CD4-positive, CD25-positive, alpha-beta regulatory T cell (primary cell): ENCODE measurements around the gene QSOX1. TPM values are rescaled to one million over a fixed set of nuclear protein-coding genes. Genes with fewer than 3 reads are reported as not detected.

Experiments used
- ATAC-seq, 2 donors: fragments of 150-1000 bp; cut with Tn5 transposase; one replicate each; pipeline ENCODE4 v1.10.0; 2021; ENCODE audit warnings: low read depth in 2 of 2, moderate number of reproducible peaks in 2 of 2, moderate library complexity in 1 of 2
- DNase-seq, 3 donors: peaks; one replicate each; pipeline versions ENCODE4 v3.0.0 to v3.0.0-alpha.2; 2012 to 2022; ENCODE audit warnings: mixed read lengths in 1 of 3
- H3K27ac ChIP-seq: one replicate; pipeline ENCODE4 v1.7.0; 2013; ENCODE audit warnings: mild to moderate bottlenecking, low read length; ENCODE audit not compliant: insufficient read depth, poor library complexity, severe bottlenecking
- H3K27me3 ChIP-seq: one replicate; pipeline ENCODE4 v1.7.0; 2013; ENCODE audit warnings: low read length; ENCODE audit not compliant: control insufficient read depth, insufficient read depth
- H3K36me3 ChIP-seq: one replicate; pipeline ENCODE4 v1.7.0; 2013; ENCODE audit warnings: mild to moderate bottlenecking, low read length, moderate library complexity; ENCODE audit not compliant: control insufficient read depth, insufficient read depth
- H3K4me1 ChIP-seq: 2 replicates; pipeline ENCODE4 v1.7.0; 2013; ENCODE audit warnings: mild to moderate bottlenecking, low read length; ENCODE audit not compliant: insufficient read depth, control insufficient read depth, poor library complexity, severe bottlenecking
- H3K4me3 ChIP-seq: one replicate; pipeline ENCODE4 v1.7.0; 2013; ENCODE audit warnings: low read depth, mild to moderate bottlenecking, low read length, moderate library complexity
- H3K9me3 ChIP-seq, 2 experiments: 1 replicate in 1 of 2; 2 replicates in 1 of 2; pipeline ENCODE4 v1.7.0; 2013; ENCODE audit warnings: low read length in 2 of 2, mild to moderate bottlenecking in 1 of 2, moderate library complexity in 1 of 2; ENCODE audit not compliant: control insufficient read depth in 2 of 2
- H3K27ac Mint-ChIP-seq, 3 donors: one replicate each; pipeline ENCODE4 v1.8.0; 2020 to 2022; ENCODE audit warnings: mild to moderate bottlenecking in 3 of 3, mixed read lengths in 3 of 3, moderate library complexity in 2 of 3
- H3K27me3 Mint-ChIP-seq: one replicate; pipeline ENCODE4 v1.8.0; 2022; ENCODE audit warnings: mild to moderate bottlenecking, mixed read lengths
- H3K36me3 Mint-ChIP-seq: one replicate; pipeline ENCODE4 v1.8.0; 2020; ENCODE audit warnings: mixed read lengths
- H3K4me1 Mint-ChIP-seq, 4 donors: one replicate each; pipeline ENCODE4 v1.8.0; 2020 to 2022; ENCODE audit warnings: mixed read lengths in 4 of 4, mild to moderate bottlenecking in 1 of 4
- H3K4me3 Mint-ChIP-seq, 4 donors: one replicate each; pipeline ENCODE4 v1.8.0; 2020 to 2022; ENCODE audit warnings: mild to moderate bottlenecking in 4 of 4, mixed read lengths in 4 of 4, moderate library complexity in 3 of 4
- H3K9me3 Mint-ChIP-seq, 7 donors: one replicate each; pipeline ENCODE4 v1.8.0; 2020 to 2022; ENCODE audit warnings: mixed read lengths in 7 of 7, mild to moderate bottlenecking in 3 of 7, moderate library complexity in 2 of 7
- polyA plus RNA-seq, 4 donors: library from polyadenylated mRNA; unstranded; fragments of 300-500 nt; fragmentation: Illumina TruSeq; gene quantifications; one replicate each; pipeline ENCODE4 v1.2.3, GENCODE V29; 2021
- total RNA-seq: library from RNA; stranded (reverse); gene quantifications from one replicate; pipeline ENCODE4 v1.2.3, GENCODE V29; 2022

Gene QSOX1
- total and polyA plus RNA-seq, 5 donors from 2014 or later: 8.4 to 19.9 (median 10.7) TPM

- Histone ChIP-seq H3K27me3 (no peaks in the 10 kb centered on the region), H3K9me3 (no peaks in the 10 kb centered on the region), H3K27ac (no peak overlapping the region), H3K36me3 (no peaks in the 10 kb centered on the region), H3K4me3 (no peak overlapping the region), H3K4me1 (no peaks in the 10 kb centered on the region)
- H3K4me1 Mint-ChIP-seq: peaks cover 0 to 5% (median 2%) of the 10 kb centered on the region in 4 donors
- ATAC-seq (no peak), DNase-seq (no peak)
- no peaks in the 10 kb centered on the region for H3K9me3 Mint-ChIP-seq
- no peak overlapping the region for H3K27ac Mint-ChIP-seq
- no peaks in the 10 kb centered on the region for H3K36me3 Mint-ChIP-seq
- peaks cover 31% of the 10 kb centered on the region for H3K27me3 Mint-ChIP-seq
- no peak overlapping the region for H3K4me3 Mint-ChIP-seq
Observed at GRCh38 chr1:180249725-180250498, 95.2 kb downstream of the QSOX1 start.

DNA sequence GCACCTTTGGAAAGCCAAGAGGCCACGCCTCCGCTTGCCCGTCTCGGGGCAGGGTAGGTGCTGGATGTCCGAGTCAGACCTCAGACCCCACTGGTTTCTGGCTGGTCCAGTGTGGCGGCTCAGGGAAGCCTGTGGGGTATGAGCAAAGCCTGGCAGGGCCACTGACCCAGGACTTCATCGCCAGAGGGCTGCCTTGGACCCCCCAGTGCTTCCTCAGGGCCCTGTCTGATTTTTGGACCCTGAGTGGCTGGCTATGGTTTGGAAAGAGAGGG, 95.8 kb downstream of the QSOX1 start:
- peaks cover 26% of the 10 kb centered on the region for H3K27me3 Mint-ChIP-seq

DNA sequence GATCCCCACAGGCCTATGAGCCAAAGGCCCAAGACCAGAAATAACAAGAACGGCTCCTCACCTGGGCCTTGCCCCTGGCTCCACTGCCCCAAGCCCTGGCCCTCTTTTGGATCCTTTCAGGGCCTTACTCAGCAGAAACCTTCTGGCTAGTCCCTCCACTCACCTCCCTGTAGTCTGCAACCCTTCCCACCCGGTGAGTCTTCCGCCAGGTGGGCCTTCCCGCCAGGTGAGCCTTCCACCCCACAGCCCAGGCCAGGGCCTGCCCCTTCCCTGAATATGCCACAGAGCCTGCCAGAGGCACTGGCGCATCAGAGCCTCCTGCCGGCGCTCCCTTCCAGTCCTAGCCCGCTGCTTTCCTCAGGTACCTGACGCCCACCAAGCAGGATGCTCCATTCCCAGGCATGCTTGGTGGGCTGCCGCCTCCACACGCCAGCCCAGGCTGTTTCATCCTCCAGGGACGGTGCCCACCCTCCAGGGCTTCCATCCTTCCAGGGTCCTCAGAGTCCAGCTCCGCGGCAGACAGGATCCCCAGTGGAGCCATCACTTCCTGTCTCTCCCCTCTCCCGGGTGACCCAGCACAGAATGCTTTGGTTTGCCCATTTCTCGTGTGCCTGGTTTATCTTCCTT, 96.3 kb downstream of the QSOX1 start:
- Mint-ChIP-seq H3K27me3 (peaks cover 21% of the 10 kb centered on the region), H3K4me3 (no peak overlapping the region), H3K27ac (peak overlapping the region in 1 of 3 donors; percentile 43), H3K36me3 (no peaks in the 10 kb centered on the region), H3K4me1 (peaks cover 0 to 5% (median 2%) of the 10 kb centered on the region in 4 donors), H3K9me3 (no peaks in the 10 kb centered on the region)
- no peaks in the 10 kb centered on the region for H3K27me3 ChIP-seq
- no peaks in the 10 kb centered on the region for H3K4me1 ChIP-seq
- no peak for DNase-seq
- no peak overlapping the region for H3K4me3 ChIP-seq
- H3K9me3 ChIP-seq: no peaks in the 10 kb centered on the region
- ATAC-seq: no peak
- no peaks in the 10 kb centered on the region for H3K36me3 ChIP-seq
- no peak overlapping the region for H3K27ac ChIP-seq

More for the DNA sequence above, 95.8 kb downstream of the QSOX1 start:
- Histone ChIP-seq H3K9me3 (no peaks in the 10 kb centered on the region), H3K27me3 (no peaks in the 10 kb centered on the region), H3K36me3 (no peaks in the 10 kb centered on the region), H3K27ac (no peak overlapping the region), H3K4me1 (no peaks in the 10 kb centered on the region), H3K4me3 (no peak overlapping the region)
- Mint-ChIP-seq H3K4me1 (peaks cover 0 to 5% (median 2%) of the 10 kb centered on the region in 4 donors), H3K9me3 (no peaks in the 10 kb centered on the region), H3K27ac (no peak overlapping the region), H3K4me3 (no peak overlapping the region), H3K36me3 (no peaks in the 10 kb centered on the region)
- ATAC-seq (no peak), DNase-seq (no peak)

DNA sequence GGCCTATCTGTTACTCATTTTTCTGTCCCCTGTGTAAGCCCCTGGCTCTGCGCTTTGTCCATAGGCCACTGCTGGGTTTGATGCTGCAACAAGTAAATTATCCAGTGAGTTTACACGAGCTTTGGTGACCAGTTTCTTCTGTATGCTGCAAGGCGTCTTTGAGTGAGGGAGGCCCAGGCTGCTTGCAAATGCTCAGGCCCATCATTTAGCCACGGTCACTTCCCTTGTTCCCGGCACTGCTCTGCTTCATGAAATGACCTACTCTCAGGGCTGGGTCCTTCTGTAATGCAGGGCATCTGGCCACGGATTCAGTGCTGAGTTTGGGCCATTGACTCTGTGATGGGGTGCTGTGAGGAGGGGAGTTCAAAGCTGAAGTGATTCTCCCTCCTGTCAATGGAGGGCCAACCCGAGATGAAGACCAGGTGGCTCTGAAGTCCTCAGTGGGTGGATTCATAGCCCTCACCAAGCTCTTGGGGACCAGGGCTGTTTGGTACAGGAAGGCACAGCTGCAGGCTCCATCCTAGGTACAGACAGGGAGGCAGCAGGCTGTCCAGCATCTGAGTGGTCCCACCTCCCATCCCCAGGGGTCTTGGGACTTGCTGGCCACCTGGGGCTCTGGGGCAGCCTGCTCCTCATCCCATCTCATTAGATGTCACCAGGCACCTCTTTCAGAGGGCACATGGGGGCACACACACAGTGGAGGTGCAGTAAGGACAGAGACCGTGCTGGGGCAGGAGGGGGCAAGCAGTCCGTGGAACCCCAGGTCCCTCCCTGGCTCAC, 97.0 kb downstream of the QSOX1 start:
- Histone ChIP-seq H3K9me3 (no peaks in the 10 kb centered on the region), H3K4me3 (no peak overlapping the region), H3K27ac (no peak overlapping the region), H3K36me3 (no peaks in the 10 kb centered on the region), H3K27me3 (no peaks in the 10 kb centered on the region), H3K4me1 (no peaks in the 10 kb centered on the region)
- no peaks in the 10 kb centered on the region for H3K9me3 Mint-ChIP-seq
- no peak overlapping the region for H3K4me3 Mint-ChIP-seq
- no peak for ATAC-seq
- H3K4me1 Mint-ChIP-seq: peaks cover 0 to 5% (median 2%) of the 10 kb centered on the region in 4 donors
- no peak for DNase-seq
- H3K27me3 Mint-ChIP-seq: peaks cover 21% of the 10 kb centered on the region
- H3K27ac Mint-ChIP-seq: peak overlapping the region in 1 of 3 donors; percentile 43
- H3K36me3 Mint-ChIP-seq: no peaks in the 10 kb centered on the region

GRCh38 chr1:180252638-180253536, 98.2 kb downstream of the QSOX1 start:
- Histone ChIP-seq H3K36me3 (no peaks in the 10 kb centered on the region), H3K4me3 (no peak overlapping the region), H3K27ac (no peak overlapping the region), H3K9me3 (no peaks in the 10 kb centered on the region), H3K27me3 (no peaks in the 10 kb centered on the region), H3K4me1 (no peaks in the 10 kb centered on the region)
- Mint-ChIP-seq H3K27me3 (peaks cover 17% of the 10 kb centered on the region), H3K9me3 (no peaks in the 10 kb centered on the region), H3K36me3 (no peaks in the 10 kb centered on the region), H3K27ac (no peak overlapping the region), H3K4me1 (peaks cover 0 to 5% (median 2%) of the 10 kb centered on the region in 4 donors), H3K4me3 (no peak overlapping the region)
- peak; percentile 48 to 73 (median 52) for DNase-seq
- ATAC-seq: peak in 1 of 2 donors; percentile 60

Other genes with a start within 250 kb of the QSOX1 start
- gene CEP350, start 200.1 kb upstream of the QSOX1 start, total RNA-seq: 69.9 TPM
- gene CEP350, start 200.1 kb upstream of the QSOX1 start, polyA plus RNA-seq: 10 to 100 TPM; 20.4 to 29.4 (median 25.5) TPM
- not detected for gene LHX4, start 75.4 kb downstream of the QSOX1 start, total RNA-seq
- under 1 TPM; 0.17 to 0.32 (median 0.28) TPM for gene LHX4, start 75.4 kb downstream of the QSOX1 start, polyA plus RNA-seq